ENCODE results near the gene PTPRG.

DNA sequence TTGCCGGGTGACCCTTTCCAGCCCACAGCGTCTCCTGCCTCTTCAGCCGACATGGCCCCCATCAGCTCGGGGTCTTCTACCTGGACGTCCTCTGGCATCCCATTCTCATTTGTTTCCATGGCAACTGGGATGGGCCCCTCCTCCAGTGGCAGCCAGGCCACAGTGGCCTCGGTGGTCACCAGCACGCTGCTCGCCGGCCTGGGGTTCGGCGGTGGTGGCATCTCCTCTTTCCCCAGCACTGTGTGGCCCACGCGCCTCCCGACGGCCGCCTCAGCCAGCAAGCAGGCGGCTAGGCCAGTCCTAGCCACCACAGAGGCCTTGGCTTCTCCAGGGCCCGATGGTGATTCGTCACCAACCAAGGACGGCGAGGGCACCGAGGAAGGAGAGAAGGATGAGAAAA lies 641.8 kb downstream of the PTPRG start:
- TF ChIP-seq, protein P1, sequence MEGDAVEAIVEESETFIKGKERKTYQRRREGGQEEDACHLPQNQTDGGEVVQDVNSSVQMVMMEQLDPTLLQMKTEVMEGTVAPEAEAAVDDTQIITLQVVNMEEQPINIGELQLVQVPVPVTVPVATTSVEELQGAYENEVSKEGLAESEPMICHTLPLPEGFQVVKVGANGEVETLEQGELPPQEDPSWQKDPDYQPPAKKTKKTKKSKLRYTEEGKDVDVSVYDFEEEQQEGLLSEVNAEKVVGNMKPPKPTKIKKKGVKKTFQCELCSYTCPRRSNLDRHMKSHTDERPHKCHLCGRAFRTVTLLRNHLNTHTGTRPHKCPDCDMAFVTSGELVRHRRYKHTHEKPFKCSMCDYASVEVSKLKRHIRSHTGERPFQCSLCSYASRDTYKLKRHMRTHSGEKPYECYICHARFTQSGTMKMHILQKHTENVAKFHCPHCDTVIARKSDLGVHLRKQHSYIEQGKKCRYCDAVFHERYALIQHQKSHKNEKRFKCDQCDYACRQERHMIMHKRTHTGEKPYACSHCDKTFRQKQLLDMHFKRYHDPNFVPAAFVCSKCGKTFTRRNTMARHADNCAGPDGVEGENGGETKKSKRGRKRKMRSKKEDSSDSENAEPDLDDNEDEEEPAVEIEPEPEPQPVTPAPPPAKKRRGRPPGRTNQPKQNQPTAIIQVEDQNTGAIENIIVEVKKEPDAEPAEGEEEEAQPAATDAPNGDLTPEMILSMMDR (IDR thresholded peaks at IDR 0.05): no peak
- no peak for TF ChIP-seq POLR2A (IDR thresholded peaks at IDR 0.05)

All from right lobe of liver (tissue), 4 donors.